ENCODE data around the gene NGDN.

NGDN gene

DNA sequence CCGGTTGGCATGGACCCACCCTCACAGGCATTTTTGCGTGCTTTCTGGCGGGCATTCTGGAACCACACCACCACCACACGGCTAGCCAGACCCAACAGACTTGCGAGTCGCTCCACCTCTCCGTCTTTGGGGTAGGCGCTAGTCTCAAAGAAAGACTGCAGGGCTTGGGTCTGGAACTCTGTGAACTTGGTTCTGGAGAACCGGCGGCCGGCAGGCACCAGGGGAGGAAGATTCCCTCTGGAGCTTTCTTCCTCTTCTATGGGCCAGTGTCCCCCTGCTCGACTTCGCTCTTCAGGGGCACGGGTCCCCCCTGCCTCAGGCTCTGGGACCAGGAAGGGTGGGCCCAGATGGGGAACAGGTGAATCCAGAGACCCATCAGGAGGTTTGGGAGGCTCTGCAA, 55.5 kb downstream of the NGDN start:
- TF ChIP-seq, protein P1, sequence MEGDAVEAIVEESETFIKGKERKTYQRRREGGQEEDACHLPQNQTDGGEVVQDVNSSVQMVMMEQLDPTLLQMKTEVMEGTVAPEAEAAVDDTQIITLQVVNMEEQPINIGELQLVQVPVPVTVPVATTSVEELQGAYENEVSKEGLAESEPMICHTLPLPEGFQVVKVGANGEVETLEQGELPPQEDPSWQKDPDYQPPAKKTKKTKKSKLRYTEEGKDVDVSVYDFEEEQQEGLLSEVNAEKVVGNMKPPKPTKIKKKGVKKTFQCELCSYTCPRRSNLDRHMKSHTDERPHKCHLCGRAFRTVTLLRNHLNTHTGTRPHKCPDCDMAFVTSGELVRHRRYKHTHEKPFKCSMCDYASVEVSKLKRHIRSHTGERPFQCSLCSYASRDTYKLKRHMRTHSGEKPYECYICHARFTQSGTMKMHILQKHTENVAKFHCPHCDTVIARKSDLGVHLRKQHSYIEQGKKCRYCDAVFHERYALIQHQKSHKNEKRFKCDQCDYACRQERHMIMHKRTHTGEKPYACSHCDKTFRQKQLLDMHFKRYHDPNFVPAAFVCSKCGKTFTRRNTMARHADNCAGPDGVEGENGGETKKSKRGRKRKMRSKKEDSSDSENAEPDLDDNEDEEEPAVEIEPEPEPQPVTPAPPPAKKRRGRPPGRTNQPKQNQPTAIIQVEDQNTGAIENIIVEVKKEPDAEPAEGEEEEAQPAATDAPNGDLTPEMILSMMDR (IDR thresholded peaks at IDR 0.05; ENCODE audit: unreplicated experiment in 3 of 3), result no peak
- Mint-ChIP-seq H3K36me3 (ENCODE audit: low read depth) (peaks cover 17% of the 10 kb centered on the region), H3K27me3 (ENCODE audit: low read depth) (no peaks in the 10 kb centered on the region), H3K4me1 (peaks cover 14% of the 10 kb centered on the region), H3K4me3 (no peak overlapping the region), H3K9me3 (no peaks in the 10 kb centered on the region), H3K27ac (no peak overlapping the region)

DNA sequence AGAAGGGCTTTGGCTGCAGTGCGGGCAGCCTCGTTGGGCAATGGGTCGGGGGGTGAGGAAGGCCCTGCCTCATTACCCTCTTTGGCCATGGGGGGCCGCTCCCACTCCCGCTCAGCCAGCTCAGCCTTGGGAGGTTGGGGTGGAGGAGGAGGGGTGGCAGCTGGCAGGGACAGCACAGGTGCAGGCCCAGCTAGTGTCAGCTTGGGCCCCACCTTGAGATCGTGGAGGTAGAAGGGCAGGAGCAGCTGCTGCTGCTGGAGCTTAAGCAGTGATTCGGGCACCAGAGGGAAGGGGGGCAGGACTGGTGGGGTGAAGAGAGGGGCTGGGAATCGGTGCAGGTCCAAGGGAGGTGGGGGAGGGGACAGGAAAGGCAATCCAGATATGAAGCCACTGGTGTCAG, 56.1 kb downstream of the NGDN start:
- Mint-ChIP-seq H3K27ac (no peak overlapping the region), H3K36me3 (ENCODE audit: low read depth) (peaks cover 17% of the 10 kb centered on the region), H3K27me3 (ENCODE audit: low read depth) (no peaks in the 10 kb centered on the region), H3K4me3 (no peak overlapping the region), H3K4me1 (peaks cover 21% of the 10 kb centered on the region), H3K9me3 (no peaks in the 10 kb centered on the region)
- TF ChIP-seq, protein P1 (IDR thresholded peaks at IDR 0.05; ENCODE audit: unreplicated experiment in 3 of 3), result no peak
